DOHH2 (cell line): Measurements from ENCODE around the gene CDKN2B-AS1.

Experiments used
- H3F3A ChIP-seq: fragments of 200-600 bp; sonication (generic), shearing (Covaris generic); 2 replicates; pipeline ENCODE4 v1.6.0; 2016; ENCODE audit warnings: antibody characterized with exemption, mild to moderate bottlenecking; ENCODE audit not compliant: control insufficient read depth, insufficient read depth
- H3K27ac ChIP-seq: fragments of 200-600 bp; sonication (generic); 2 replicates; pipeline ENCODE4 v1.5.1; 2014; ENCODE audit warnings: low read depth, mild to moderate bottlenecking, low read length, moderate library complexity
- H3K27me3 ChIP-seq: fragments of 200-600 bp; sonication (generic); 2 replicates; pipeline ENCODE4 v1.6.1; 2014; ENCODE audit warnings: mild to moderate bottlenecking, low read length, mixed read lengths; ENCODE audit not compliant: control insufficient read depth
- H3K36me3 ChIP-seq: fragments of 200-600 bp; sonication (generic); 2 replicates; pipeline ENCODE4 v1.6.1; 2014; ENCODE audit warnings: mild to moderate bottlenecking, low read length, moderate library complexity, mixed read lengths; ENCODE audit not compliant: control insufficient read depth
- H3K4me1 ChIP-seq: fragments of 200-600 bp; sonication (generic); 2 replicates; pipeline ENCODE4 v1.6.1; 2014; ENCODE audit warnings: mild to moderate bottlenecking, low read length, mixed read lengths; ENCODE audit not compliant: control insufficient read depth
- H3K4me2 ChIP-seq: fragments of 200-600 bp; sonication (generic); 2 replicates; pipeline ENCODE4 v1.6.0; 2014; ENCODE audit warnings: mild to moderate bottlenecking, low read length, moderate library complexity
- H3K4me3 ChIP-seq: fragments of 200-600 bp; sonication (generic); 2 replicates; pipeline ENCODE4 v1.5.1; 2014; ENCODE audit warnings: mild to moderate bottlenecking, low read length, mixed read lengths
- H3K79me2 ChIP-seq: fragments of 200-600 bp; sonication (generic); 2 replicates; pipeline ENCODE4 v1.6.1; 2014; ENCODE audit warnings: mild to moderate bottlenecking, low read length, mixed read lengths; ENCODE audit not compliant: control insufficient read depth
- H3K9me2 ChIP-seq: fragments of 200-600 bp; sonication (generic); replicated peaks from 2 replicates; pipeline ENCODE4 v1.6.1; 2014; ENCODE audit warnings: mild to moderate bottlenecking, low read length, mixed read lengths; ENCODE audit not compliant: control insufficient read depth
- H3K9me3 ChIP-seq: fragments of 200-600 bp; sonication (generic); 2 replicates; pipeline ENCODE4 v1.6.1; 2014; ENCODE audit warnings: antibody characterized with exemption, low read length, mixed read lengths; ENCODE audit not compliant: control insufficient read depth, insufficient read depth
- H4K20me1 ChIP-seq: fragments of 200-600 bp; sonication (generic); 2 replicates; pipeline ENCODE4 v1.6.0; 2014; ENCODE audit warnings: low read depth, mild to moderate bottlenecking, antibody characterized with exemption, low read length, moderate library complexity; ENCODE audit not compliant: control insufficient read depth, insufficient read depth
- CTCF ChIP-seq: fragments of 200-600 bp; sonication (generic); IDR thresholded peaks from one replicate; pipeline ENCODE4 v1.5.1; 2014; ENCODE audit warnings: antibody characterized with exemption, mild to moderate bottlenecking, low read depth, low read length; ENCODE audit not compliant: poor library complexity, severe bottlenecking
- EZH2phosphoT487 ChIP-seq: fragments of 200-600 bp; sonication (generic); IDR thresholded peaks from 2 replicates; pipeline ENCODE4 v1.6.1; 2017; ENCODE audit warnings: borderline replicate concordance, mild to moderate bottlenecking, antibody characterized with exemption, low read length, moderate library complexity, mixed read lengths

The CDKN2B-AS1 gene

GRCh38 chr9:22079873-22080341 lies 85.3 kb downstream of the CDKN2B-AS1 start:
- Histone ChIP-seq H3K4me3 (no peak overlapping the region), H3K9me2 (no peaks in the 10 kb centered on the region)
- TF ChIP-seq EZH2phosphoT487 = no peak
- TF ChIP-seq CTCF = no peak

GRCh38 chr9:22084336-22085035 lies 89.9 kb downstream of the CDKN2B-AS1 start:
- H3K79me2 ChIP-seq = no peaks in the 10 kb centered on the region
- no peaks in the 10 kb centered on the region for H3K9me3 ChIP-seq
- no peak overlapping the region for H3K4me2 ChIP-seq
- H3K9me2 ChIP-seq = no peaks in the 10 kb centered on the region
- no peaks in the 10 kb centered on the region for H3K36me3 ChIP-seq
- TF ChIP-seq CTCF = no peak
- TF ChIP-seq EZH2phosphoT487 = no peak
- H3K4me1 ChIP-seq = no peaks in the 10 kb centered on the region
- no peaks in the 10 kb centered on the region for H4K20me1 ChIP-seq
- no peak overlapping the region for H3K4me3 ChIP-seq
- H3F3A ChIP-seq = no peaks in the 10 kb centered on the region
- no peak overlapping the region for H3K27ac ChIP-seq
- no peaks in the 10 kb centered on the region for H3K27me3 ChIP-seq

More at GRCh38 chr9:22079873-22080341, 85.3 kb downstream of the CDKN2B-AS1 start:
- no peaks in the 10 kb centered on the region for H3K9me3 ChIP-seq
- no peaks in the 10 kb centered on the region for H4K20me1 ChIP-seq
- no peak overlapping the region for H3K4me2 ChIP-seq
- H3K27me3 ChIP-seq = no peaks in the 10 kb centered on the region
- H3K4me1 ChIP-seq = no peaks in the 10 kb centered on the region
- H3K36me3 ChIP-seq = no peaks in the 10 kb centered on the region
- H3F3A ChIP-seq = no peaks in the 10 kb centered on the region
- H3K27ac ChIP-seq = no peak overlapping the region
- no peaks in the 10 kb centered on the region for H3K79me2 ChIP-seq

- Histone ChIP-seq H4K20me1 (no peaks in the 10 kb centered on the region), H3F3A (no peaks in the 10 kb centered on the region), H3K27me3 (no peaks in the 10 kb centered on the region), H3K27ac (no peak overlapping the region), H3K9me2 (no peaks in the 10 kb centered on the region), H3K9me3 (no peaks in the 10 kb centered on the region), H3K4me1 (no peaks in the 10 kb centered on the region), H3K4me3 (no peak overlapping the region), H3K36me3 (no peaks in the 10 kb centered on the region), H3K79me2 (no peaks in the 10 kb centered on the region), H3K4me2 (no peak overlapping the region)
- TF ChIP-seq CTCF = no peak
- no peak for TF ChIP-seq EZH2phosphoT487
Measured at GRCh38 chr9:22088053-22088716, 93.6 kb downstream of the CDKN2B-AS1 start.
